ENCODE results near the gene FRS3. TPM values are rescaled to one million over a fixed set of nuclear protein-coding genes. Genes with fewer than 3 reads are reported as not detected.

Gene FRS3
- total and polyA plus RNA-seq, 9 of the 15 experiments (the other 6 are each of a cell fraction or from before 2014, with no cell fraction given), result 0.03 to 3.7 (median 1.6) TPM

GRCh38 chr6:41787219-41787917 is 7.7 kb upstream of the FRS3 start, which contains the start of gene TOMM6 (continued):
- TF ChIP-seq RERE (CRISPR knock-in tag; IDR thresholded peaks at IDR 0.05; ENCODE audit: borderline replicate concordance) (no peak), POU5F1 (IDR thresholded peaks at IDR 0.05; ENCODE audit: borderline replicate concordance, low read depth, low read length, partially characterized antibody) (peak; percentile 72), WHSC1 (IDR thresholded peaks at IDR 0.05; ENCODE audit: low read length) (no peak), HDGF (IDR thresholded peaks at IDR 0.05) (no peak), U2AF2 (optimal IDR thresholded peaks at IDR 0.05; ENCODE audit: low read depth, low read length) (no peak), ZHX1 (conservative IDR thresholded peaks at IDR 0.05; ENCODE audit: low read length) (peak; percentile 18; the same call in 1 of the 2 replicates), XRCC3 (IDR thresholded peaks at IDR 0.05) (no peak), ZNF778 (CRISPR knock-in tag; IDR thresholded peaks at IDR 0.05) (no peak), HDAC8 (tag; IDR thresholded peaks at IDR 0.05) (no peak), MAFG (tag; conservative IDR thresholded peaks at IDR 0.05) (no peak)
- TF ChIP-seq, protein P1, sequence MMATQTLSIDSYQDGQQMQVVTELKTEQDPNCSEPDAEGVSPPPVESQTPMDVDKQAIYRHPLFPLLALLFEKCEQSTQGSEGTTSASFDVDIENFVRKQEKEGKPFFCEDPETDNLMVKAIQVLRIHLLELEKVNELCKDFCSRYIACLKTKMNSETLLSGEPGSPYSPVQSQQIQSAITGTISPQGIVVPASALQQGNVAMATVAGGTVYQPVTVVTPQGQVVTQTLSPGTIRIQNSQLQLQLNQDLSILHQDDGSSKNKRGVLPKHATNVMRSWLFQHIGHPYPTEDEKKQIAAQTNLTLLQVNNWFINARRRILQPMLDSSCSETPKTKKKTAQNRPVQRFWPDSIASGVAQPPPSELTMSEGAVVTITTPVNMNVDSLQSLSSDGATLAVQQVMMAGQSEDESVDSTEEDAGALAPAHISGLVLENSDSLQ (IDR thresholded peaks at IDR 0.05), result peak; percentile 62
- TF ChIP-seq, protein P2, sequence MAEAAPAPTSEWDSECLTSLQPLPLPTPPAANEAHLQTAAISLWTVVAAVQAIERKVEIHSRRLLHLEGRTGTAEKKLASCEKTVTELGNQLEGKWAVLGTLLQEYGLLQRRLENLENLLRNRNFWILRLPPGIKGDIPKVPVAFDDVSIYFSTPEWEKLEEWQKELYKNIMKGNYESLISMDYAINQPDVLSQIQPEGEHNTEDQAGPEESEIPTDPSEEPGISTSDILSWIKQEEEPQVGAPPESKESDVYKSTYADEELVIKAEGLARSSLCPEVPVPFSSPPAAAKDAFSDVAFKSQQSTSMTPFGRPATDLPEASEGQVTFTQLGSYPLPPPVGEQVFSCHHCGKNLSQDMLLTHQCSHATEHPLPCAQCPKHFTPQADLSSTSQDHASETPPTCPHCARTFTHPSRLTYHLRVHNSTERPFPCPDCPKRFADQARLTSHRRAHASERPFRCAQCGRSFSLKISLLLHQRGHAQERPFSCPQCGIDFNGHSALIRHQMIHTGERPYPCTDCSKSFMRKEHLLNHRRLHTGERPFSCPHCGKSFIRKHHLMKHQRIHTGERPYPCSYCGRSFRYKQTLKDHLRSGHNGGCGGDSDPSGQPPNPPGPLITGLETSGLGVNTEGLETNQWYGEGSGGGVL (CRISPR knock-in tag; IDR thresholded peaks at IDR 0.05), result no peak

Measured in K562 (cell line).